Transverse colon (tissue), 4 donors: ENCODE results near the gene GLUD1. TPM values are rescaled to one million over a fixed set of nuclear protein-coding genes. Genes with fewer than 3 reads are reported as not detected.
"Not testable (repeated sequence)": the region's sequence is repeated elsewhere in the genome, so short reads cannot be mapped to it uniquely, and the experiment has no call there.

Source experiments
- DNase-seq: peaks from one replicate; pipeline ENCODE4 v3.0.0-alpha.2; 2019
- H3K27ac ChIP-seq, 4 donors: fragments of 200-600 bp; sonication (generic); 2 replicates each; pipeline ENCODE4 v1.5.1; 2016 to 2018; ENCODE audit warnings: inconsistent platforms in 4 of 4
- H3K27me3 ChIP-seq: fragments of 200-600 bp; sonication (generic); 2 replicates; pipeline ENCODE4 v1.5.1; 2017; ENCODE audit warnings: inconsistent platforms
- H3K36me3 ChIP-seq, 4 donors: fragments of 200-600 bp; sonication (generic); 2 replicates each; pipeline ENCODE4 v1.5.1; 2017 to 2019; ENCODE audit warnings: inconsistent platforms in 4 of 4
- H3K4me1 ChIP-seq, 4 donors: fragments of 200-600 bp; sonication (generic); 2 replicates each; pipeline ENCODE4 v1.5.1; 2017 to 2020; ENCODE audit warnings: inconsistent platforms in 4 of 4
- H3K4me3 ChIP-seq, 4 donors: fragments of 200-600 bp; sonication (generic); 1 replicate in 1 of 4; 2 replicates in 3 of 4; pipeline versions ENCODE4 v1.5.1 to v1.6.1; 2017 to 2019; ENCODE audit warnings: inconsistent platforms in 4 of 4
- H3K9me3 ChIP-seq, 2 donors: fragments of 200-600 bp; sonication (generic); 2 replicates each; pipeline ENCODE4 v1.5.1; 2017 to 2019; ENCODE audit warnings: inconsistent platforms in 2 of 2
- EP300 ChIP-seq: sonication (generic); formaldehyde crosslinking; IDR thresholded peaks from one replicate; pipeline ENCODE4 v1.6.1; 2017; ENCODE audit warnings: antibody characterized with exemption, low read depth
- POLR2A ChIP-seq: fragments of 450-650 bp; IDR thresholded peaks from one replicate; pipeline ENCODE4 v1.6.1; 2016; ENCODE audit warnings: antibody characterized with exemption, mild to moderate bottlenecking, moderate library complexity
- POLR2AphosphoS5 ChIP-seq, 3 donors: sonication (generic); formaldehyde crosslinking; IDR thresholded peaks; one replicate each; pipeline ENCODE4 v1.6.1; 2016; ENCODE audit warnings: antibody characterized with exemption in 3 of 3
- WGBS, 2 donors: methylation state at CpG; one replicate each; pipeline ENCODE4 v1.1.5; 2018; ENCODE audit warnings: low coverage in 1 of 2; 5-methylcytosine and 5-hydroxymethylcytosine counted together
- in situ Hi-C, 4 donors: fragments of 200-750 bp; cut with MboI; loops; one replicate each; pipeline versions ENCODE4 v1.15.0 to v1.15.1; 2017; ENCODE audit warnings: low sequenced_read_pairs in 3 of 4, low pct_ligation_motif_present in 1 of 4, low pct_unique_long_range_greater_than_20kb in 1 of 4
- intact Hi-C: fragments of 100-400 bp; cut with DNase I; formaldehyde crosslinking; loops from one replicate; pipeline ENCODE4 v1.15.1; 2023; ENCODE audit warnings: low total_unique reads
- total RNA-seq, 4 donors: library from RNA; depleted of rRNA; stranded (reverse); fragments of >200 nt; gene quantifications; one replicate each; pipeline ENCODE4 v1.1.0, GENCODE V29; 2016
- TF ChIP-seq, protein P1 (sequence below), 5 experiments: fragments of 200-600 bp in 3 of 5; fragments of 450-650 bp in 2 of 5; sonication (generic) in 3 of 5; IDR thresholded peaks; 1 replicate in 2 of 5; 2 replicates in 3 of 5; pipeline ENCODE4 v1.5.1; 2016 to 2017; ENCODE audit warnings: antibody characterized with exemption in 5 of 5, inconsistent platforms in 3 of 5, mild to moderate bottlenecking in 2 of 5, moderate library complexity in 1 of 5

Gene GLUD1
- total RNA-seq: 100 to 1,000 TPM; 150 to 293 (median 201) TPM

DNA sequence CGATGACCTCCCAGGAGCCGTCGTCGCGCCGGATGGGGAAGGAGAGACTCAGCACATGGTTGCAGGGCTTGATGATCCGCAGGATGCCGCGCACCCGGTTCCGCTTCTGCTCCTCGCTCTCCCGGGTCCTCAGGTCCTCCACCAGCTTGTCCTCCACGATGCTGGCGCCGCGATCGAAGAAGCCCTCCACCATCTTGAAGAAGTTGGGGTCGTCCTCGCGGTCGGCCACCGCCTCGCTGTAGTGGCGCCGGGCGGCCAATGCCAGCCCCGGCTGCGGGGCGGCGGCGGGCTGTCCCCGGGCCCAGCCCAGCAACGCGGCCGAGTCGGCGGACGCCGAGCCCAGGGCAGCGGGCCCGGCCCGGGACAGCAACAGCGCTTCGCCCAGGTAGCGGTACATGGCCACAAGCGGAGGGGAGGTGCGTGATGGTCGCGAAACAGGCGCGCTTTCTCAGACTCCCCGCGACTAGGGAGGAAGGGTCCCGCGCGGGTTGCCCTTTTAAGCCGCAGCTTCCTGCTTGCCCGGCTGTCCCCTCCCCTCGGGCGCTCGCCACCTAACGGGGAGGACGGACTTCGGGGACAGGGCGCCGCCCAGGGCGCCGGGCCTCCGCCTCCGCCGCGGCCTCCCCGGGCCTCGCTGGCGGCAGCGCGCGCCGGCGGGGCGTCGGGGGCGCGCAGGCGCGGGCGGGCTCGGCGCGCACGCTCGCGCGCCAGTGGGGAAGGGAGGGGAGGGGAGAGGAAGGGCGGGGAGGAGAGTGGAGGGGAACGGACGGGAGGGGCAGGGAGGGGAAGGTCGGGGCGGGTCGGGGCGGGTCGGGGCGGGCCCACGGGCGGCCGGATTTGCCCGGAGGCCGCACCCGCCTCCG lies at the start of gene GLUD1, which contains the start of gene SHLD2:
TSS of gene GLUD1 (minus strand) at position 471 of the 863 bp plus-strand sequence. CDS start at position 397, 74 bp downstream.
TSS of gene SHLD2 (plus strand) at position 834 of the 863 bp plus-strand sequence. CDS start 56,149 bp downstream, outside the sequence.
- 0% methylated on average over 21 of the region's 111 CpGs; no CpG with 5 or more reads in 1 of the 2 donors for WGBS, 2 donors
- peaks cover 13 to 52% (median 32%) of the 10 kb centered on the region in 4 donors for H3K4me1 ChIP-seq
- DNase-seq: peak; percentile 93
- peak within 1 kb of the TSS; percentile 77 to 92 (median 84) for H3K4me3 ChIP-seq
- H3K36me3 ChIP-seq: peaks cover 0 to 9% (median 0%) of the 10 kb centered on the region in 4 donors
- intact Hi-C loops: no loop called here
- in situ Hi-C loops: no loop called here
- H3K27ac ChIP-seq: peak within 1 kb of the TSS; percentile 97 to 99 (median 99)
- peak; percentile 85 to 86 (median 86) for TF ChIP-seq POLR2AphosphoS5 (IDR thresholded peaks at IDR 0.05)
- TF ChIP-seq, protein P1, sequence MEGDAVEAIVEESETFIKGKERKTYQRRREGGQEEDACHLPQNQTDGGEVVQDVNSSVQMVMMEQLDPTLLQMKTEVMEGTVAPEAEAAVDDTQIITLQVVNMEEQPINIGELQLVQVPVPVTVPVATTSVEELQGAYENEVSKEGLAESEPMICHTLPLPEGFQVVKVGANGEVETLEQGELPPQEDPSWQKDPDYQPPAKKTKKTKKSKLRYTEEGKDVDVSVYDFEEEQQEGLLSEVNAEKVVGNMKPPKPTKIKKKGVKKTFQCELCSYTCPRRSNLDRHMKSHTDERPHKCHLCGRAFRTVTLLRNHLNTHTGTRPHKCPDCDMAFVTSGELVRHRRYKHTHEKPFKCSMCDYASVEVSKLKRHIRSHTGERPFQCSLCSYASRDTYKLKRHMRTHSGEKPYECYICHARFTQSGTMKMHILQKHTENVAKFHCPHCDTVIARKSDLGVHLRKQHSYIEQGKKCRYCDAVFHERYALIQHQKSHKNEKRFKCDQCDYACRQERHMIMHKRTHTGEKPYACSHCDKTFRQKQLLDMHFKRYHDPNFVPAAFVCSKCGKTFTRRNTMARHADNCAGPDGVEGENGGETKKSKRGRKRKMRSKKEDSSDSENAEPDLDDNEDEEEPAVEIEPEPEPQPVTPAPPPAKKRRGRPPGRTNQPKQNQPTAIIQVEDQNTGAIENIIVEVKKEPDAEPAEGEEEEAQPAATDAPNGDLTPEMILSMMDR (IDR thresholded peaks at IDR 0.05): no peak
- no peak for TF ChIP-seq EP300
- peak; percentile 73 for TF ChIP-seq POLR2A
- H3K27me3 ChIP-seq: no peaks in the 10 kb centered on the region
- H3K9me3 ChIP-seq: no peaks in the 10 kb centered on the region

DNA sequence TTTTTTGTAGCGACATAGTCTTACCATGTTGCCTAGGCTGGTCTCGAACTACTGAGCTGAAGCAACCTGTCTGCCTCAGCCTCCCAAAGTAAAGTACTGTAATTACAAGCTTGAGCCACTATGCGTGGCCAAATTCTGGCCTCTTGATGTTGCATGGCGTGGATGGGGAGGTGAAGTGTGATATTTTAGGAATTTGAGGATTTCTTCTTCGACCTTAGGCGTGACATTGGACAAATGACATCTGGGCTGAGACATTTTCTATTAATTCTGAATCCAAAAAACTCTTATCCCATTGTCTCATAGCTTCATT lies 48.4 kb upstream of the GLUD1 start:
- peak overlapping the region in 1 of 4 donors; percentile 47 for H3K27ac ChIP-seq

DNA sequence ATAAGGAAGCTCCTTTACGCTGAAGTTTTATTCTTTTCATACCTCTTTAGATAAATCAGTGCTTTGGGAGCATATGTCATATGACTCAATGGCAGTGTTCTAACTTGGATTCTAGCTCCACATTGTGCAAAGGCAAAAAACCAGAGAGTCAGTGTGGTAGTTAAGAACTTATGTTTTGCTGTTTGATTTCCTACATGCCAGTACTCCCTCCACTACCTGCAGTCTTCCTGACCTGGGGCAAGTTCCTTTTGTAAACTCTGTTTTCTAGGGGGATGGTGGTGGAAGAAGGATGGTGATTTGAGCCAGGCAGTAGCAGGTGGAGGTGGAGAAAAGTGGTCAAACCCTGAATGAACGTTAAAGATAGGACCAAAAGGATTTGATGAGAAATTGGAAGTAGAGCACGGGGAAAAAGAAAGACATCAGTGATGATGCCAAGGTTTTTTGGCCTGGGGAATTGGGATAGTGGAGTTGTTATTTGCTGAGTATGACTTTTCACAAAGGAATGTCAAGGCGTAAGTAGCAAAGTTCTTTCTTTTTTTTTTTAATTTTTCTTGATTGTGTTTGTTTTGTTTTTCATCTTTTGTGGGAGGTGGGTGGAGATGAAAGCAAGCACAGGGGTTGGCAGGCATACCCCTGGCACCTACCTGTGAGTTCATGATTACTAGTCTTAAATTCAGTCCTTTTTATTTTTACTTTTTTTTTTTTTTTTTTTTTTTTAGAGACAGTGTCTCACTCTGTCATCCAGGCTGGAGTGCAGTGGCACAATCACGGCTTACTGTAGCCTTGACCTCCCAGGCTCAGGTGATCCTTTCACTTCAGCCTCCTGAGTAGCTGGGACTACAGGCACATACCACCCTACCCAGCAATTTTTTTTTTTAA lies 47.8 kb upstream of the GLUD1 start:
- H3K27ac ChIP-seq: peak overlapping the region in 1 of 4 donors; percentile 47
- H3K36me3 ChIP-seq, in situ Hi-C loops, intact Hi-C loops, H3K4me1 ChIP-seq, H3K9me3 ChIP-seq, H3K27me3 ChIP-seq, H3K4me3 ChIP-seq, DNase-seq: not testable (repeated sequence)
- 79 to 81% methylated on average over 3 to 5 of the region's 5 CpGs for WGBS, 2 donors

More for the DNA sequence above, 48.4 kb upstream of the GLUD1 start:
- DNase-seq, intact Hi-C loops, H3K36me3 ChIP-seq, H3K27me3 ChIP-seq, H3K9me3 ChIP-seq, in situ Hi-C loops, H3K4me1 ChIP-seq, H3K4me3 ChIP-seq: not testable (repeated sequence)
- WGBS, 2 donors: 87 to 91% methylated on average over 6 of the region's 6 CpGs

DNA sequence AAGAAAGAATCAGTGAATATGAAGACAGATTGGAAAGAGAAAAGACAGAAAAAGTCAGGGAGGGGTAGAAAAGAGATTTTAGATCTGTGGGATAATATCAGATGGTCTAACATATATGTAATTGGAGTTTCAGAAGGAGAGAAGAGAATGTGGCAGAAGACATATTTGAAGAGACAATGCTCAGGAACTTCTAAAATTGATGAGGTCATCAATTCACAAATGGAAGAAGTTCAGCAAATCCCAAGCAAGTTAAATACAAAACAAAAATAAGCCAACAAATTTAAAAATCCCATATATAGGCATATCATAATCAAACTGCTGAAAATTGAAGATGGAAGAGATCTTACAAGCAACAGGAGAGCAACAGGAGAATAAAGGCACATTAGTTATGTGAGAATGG lies 42.8 kb upstream of the GLUD1 start:
- intact Hi-C loops, H3K9me3 ChIP-seq, H3K36me3 ChIP-seq, H3K4me3 ChIP-seq, H3K27me3 ChIP-seq, DNase-seq, in situ Hi-C loops, H3K4me1 ChIP-seq: not testable (repeated sequence)
- H3K27ac ChIP-seq: peak overlapping the region in 1 of 4 donors; percentile 16

DNA sequence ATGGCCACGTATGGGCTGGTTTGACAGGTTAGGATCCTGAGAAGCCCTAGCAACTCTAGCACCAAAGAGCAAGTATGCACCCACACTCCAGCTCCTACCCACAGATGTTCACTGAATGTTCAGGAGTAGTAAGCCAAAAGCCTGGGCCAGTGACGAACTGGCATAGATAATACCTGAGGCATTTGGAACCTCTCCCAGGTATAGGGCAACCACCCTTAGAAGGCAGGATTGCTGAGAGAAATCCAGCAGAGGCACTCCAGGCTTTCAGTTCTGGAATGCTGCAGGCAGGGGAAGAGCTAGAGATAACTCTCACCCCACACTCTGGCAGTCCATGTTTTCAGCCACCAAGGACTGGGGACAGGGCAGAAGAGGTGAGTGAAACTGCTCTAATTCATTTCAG lies 39.8 kb upstream of the GLUD1 start:
- H3K4me1 ChIP-seq, H3K4me3 ChIP-seq, H3K36me3 ChIP-seq, H3K27me3 ChIP-seq, intact Hi-C loops, in situ Hi-C loops, H3K9me3 ChIP-seq, H3K27ac ChIP-seq, DNase-seq: not testable (repeated sequence)
- 90 to 100% methylated on average over 1 to 2 of the region's 2 CpGs for WGBS, 2 donors

DNA sequence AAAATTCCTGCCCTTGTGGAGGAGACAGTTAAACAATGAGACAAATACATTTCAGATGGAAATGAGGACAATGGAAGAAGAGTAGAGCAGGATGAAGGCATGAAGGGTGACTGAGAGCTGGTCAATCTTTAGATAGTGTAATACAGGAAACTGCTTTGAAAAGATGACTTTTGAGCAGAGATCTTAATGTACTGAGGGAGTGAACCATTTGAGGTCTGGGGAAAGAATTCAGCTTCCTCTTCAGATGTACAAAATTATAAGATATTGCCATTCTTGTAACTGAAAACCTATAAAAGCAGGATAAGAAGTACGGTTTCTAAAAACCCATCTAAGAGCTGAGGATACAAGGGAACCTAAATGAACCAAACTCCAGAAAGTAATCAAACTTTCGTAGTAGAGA lies 39.3 kb upstream of the GLUD1 start:
- in situ Hi-C loops, H3K36me3 ChIP-seq, intact Hi-C loops, H3K9me3 ChIP-seq, H3K27ac ChIP-seq, H3K4me1 ChIP-seq, H3K4me3 ChIP-seq, DNase-seq, H3K27me3 ChIP-seq: not testable (repeated sequence)
- 93 to 100% methylated on average over 1 to 2 of the region's 2 CpGs for WGBS, 2 donors

DNA sequence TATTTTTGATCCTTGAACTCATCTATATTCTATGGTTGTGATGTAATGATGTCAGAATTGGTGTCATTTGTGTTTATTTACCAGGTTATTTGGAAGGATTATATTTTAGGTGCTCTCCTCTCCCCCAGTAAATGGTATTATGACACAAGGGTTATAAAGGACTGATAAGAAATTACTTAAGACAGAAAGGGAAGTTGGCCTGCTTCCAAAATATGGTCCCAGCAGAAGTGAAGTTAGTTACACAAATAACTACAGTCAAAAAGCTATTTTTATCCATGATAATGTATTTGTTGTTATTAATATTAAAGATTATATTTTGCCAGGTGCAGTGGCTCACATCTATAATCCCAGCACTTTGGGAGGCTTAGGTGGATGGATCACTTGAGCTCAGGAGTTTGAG lies 37.5 kb upstream of the GLUD1 start:
- H3K36me3 ChIP-seq, H3K4me1 ChIP-seq, intact Hi-C loops, H3K27ac ChIP-seq, H3K4me3 ChIP-seq, H3K9me3 ChIP-seq, DNase-seq, H3K27me3 ChIP-seq, in situ Hi-C loops: not testable (repeated sequence)

DNA sequence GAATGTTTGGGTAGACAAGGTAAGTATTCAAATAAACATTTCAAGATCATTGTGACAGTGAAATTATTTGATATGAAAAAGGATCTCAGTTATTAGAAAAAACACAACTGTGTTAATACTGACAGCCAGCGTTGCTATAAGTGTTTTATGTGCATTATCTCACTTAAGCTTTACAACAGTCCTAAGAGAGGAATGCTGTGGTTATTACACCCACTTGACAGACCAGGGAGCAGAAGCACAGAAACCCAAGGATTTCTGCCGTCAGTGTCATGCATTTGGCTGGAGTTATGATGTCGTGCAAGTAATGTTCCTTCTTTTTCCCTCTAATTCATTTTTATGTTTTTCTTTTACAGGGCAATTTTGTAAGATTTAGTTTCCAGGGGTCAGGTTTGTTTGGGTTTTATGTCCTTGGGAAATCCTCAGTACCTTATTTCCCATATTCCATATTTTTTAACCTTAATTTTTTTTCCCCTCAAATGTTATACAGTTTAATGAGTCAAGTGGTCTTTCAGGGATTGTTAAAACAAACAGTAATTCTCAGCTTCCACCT lies 33.0 kb upstream of the GLUD1 start:
- H3K9me3 ChIP-seq, H3K27ac ChIP-seq, H3K4me1 ChIP-seq, in situ Hi-C loops, H3K27me3 ChIP-seq, H3K4me3 ChIP-seq, DNase-seq, H3K36me3 ChIP-seq, intact Hi-C loops: not testable (repeated sequence)
- 61 to 83% methylated on average over 2 to 3 of the region's 3 CpGs for WGBS, 2 donors

DNA sequence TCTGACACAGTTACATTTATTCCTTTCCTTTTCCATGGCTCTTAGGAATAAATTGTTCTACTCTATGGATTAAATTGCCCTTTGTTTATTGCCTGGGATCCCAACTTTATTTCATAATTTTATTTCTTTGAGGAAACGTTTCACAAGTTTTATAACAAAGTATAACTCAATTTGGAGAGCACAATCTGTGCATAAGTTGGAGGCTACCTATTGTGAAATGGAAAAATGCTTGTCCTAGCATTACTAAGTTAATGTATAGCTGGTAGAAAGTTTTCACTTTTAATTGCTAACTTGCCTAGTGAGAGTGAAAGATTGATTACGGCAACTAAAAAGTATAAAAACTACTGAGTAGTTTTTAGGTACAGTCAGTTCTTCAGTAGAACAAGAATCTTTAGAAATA lies 32.4 kb upstream of the GLUD1 start:
- H3K27me3 ChIP-seq, H3K9me3 ChIP-seq, H3K36me3 ChIP-seq, intact Hi-C loops, in situ Hi-C loops, DNase-seq, H3K27ac ChIP-seq, H3K4me1 ChIP-seq, H3K4me3 ChIP-seq: not testable (repeated sequence)
- WGBS, 2 donors: 50% methylated on average over 1 of the region's 2 CpGs; no CpG with 5 or more reads in 1 of the 2 donors
